GM21447 (cell line): Measurements from ENCODE around the gene ZMYND10.

Experiments used
- ATAC-seq: cut with Tn5 transposase; IDR thresholded peaks from one replicate; pipeline ENCODE4 v1.9.1; 2021; ENCODE audit not compliant: unreplicated experiment

Gene ZMYND10

DNA sequence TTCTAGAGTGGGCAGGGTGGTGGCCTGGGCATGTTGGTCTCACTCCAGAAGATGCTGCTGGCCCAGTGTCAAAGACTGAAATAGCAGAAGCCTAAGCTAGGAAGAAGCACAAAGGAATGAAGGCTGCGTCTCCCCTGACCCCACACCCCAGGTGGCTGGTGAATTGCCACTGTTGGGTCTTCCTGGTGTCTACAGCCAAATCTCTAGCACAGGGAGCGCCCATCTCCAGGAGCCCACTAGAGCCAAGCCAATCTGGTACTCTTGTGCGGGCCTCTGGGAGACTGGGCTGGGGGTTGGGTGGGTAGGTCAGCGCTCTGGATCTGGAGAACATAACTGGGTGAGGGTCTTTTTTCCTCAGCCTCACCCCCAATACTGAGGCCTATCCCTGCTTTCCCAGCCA is 18.4 kb downstream of the ZMYND10 start:
- ATAC-seq = no peak

DNA sequence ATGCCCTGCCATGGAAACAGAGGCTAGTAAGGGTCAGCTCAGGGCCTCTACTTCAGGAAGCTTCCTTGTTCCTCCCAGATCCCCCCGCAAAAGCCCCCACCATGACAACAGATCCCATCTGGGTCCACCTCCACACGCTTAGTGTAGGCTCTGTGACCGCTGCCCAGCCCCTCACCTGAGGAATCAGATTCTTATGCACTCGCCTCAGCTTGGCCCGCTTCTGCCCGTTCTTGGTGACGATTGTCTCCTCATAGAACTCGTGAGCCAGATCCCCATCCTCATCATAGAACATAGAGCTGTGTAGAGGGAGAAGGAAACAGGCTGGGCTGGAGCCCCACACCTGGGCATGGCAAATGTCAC is 19.4 kb downstream of the ZMYND10 start:
- ATAC-seq = no peak

DNA sequence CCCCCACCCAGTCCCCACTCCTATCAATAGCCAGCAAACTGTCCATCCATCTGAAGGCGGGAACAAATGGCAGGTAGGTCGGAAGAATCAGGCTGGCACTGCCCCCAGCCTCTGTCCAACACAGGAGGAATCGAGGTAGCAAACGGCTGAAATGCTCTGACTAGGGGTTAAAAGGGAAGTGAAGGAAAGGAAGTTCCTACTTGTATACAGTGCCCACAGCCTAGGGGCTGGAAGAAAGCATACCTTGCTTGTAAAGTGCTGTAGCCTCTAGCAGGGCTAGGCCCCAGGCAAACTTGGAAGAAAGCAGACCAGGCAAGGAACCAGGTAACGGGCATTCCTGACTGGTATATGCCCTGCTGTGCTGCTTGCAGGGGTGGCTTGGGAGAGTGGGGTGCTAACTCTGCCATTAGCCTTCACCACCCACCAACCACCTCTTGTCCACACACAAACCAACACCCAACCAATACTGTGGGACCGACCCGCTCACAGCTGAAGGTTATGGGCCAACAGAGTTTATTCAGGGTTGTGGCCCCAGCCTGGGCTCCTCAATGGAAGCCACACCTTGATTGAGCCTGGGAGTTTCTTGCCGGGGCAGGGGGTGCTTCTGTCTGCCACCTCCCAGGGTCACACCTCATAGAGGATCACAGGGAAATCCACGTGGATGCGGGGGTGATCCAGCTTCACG is 19.9 kb downstream of the ZMYND10 start:
- ATAC-seq = no peak

DNA sequence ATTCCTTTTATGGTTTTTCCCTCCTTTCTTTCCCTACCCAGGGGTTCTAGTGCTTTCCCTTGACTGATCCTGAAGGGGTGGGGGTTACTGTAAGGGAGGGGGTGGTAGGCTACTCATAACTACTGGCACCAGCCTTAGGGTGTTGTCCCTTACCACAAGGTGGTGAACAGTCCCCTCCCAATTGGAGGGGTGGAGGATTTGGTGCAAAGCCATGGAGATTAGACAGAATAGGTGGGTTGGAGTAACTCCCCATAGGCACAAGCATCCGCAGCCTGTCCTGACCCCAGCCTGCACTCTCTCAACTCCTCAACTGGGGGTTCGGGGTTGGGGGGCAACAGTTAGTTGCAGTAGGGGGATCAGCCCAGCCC is 20.4 kb downstream of the ZMYND10 start:
- no peak for ATAC-seq

DNA sequence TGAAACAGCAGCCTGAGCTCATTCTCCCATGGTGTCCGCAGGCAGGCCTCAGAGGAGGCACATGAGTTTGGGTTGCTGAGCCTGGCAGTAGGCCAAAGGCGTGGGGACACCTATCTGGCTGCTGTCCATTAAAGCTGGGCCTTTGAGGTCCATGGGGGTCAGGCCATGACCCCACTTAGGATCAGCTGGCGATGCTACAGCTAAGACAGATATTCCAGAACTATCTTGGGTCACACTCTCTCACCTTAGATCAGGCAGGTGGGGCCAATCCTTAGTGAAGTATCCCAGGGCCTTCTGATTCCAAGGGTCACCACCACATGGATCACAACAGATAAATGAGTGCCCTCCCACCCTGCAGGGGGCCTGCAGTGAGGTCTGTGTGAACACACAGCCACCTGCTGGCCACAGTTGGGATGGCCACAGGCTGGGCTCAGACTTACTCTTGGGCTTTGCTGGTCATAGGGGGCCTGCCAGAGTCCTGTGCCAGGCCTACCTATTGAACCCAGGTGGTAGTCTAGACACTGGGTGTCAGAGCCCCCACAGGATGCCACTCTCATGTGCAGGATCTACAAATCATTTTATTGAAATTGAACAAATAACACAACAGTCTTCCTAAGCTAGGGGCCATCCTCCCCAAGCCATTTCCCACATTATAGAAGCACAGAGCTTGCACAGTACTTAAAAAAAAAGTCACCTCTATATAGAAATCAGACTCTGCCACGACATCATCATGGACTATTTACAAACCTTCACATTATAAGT is 21.0 kb downstream of the ZMYND10 start:
- ATAC-seq = no peak

DNA sequence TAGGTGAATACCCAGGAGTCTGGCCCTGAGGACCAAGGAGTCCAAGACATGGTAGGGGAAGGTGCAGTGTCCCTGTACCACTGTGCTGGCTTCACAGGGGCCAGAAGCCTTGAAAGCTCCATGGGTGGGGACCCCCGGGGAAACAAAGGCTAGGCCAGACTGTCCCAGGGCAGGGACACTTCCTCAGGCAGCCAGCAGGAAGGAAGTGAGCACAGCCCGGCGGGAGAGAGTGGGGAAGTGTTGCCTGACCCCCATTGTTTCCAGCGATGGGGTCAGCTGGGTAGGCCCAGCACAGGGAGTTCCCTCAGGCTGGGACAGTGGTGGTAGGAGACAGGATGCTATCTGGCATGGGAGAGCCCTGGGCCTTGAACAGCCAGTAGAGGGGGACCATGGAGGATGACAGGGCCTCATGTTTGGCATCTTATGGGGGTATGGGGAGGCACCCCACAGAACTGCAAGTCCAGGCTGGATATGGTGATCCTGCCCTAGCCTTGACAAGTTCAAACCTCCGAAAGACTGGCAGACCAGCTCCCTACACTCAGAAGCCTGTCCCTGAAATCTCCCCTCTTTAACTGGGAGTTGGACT is 21.8 kb downstream of the ZMYND10 start:
- ATAC-seq = no peak

DNA sequence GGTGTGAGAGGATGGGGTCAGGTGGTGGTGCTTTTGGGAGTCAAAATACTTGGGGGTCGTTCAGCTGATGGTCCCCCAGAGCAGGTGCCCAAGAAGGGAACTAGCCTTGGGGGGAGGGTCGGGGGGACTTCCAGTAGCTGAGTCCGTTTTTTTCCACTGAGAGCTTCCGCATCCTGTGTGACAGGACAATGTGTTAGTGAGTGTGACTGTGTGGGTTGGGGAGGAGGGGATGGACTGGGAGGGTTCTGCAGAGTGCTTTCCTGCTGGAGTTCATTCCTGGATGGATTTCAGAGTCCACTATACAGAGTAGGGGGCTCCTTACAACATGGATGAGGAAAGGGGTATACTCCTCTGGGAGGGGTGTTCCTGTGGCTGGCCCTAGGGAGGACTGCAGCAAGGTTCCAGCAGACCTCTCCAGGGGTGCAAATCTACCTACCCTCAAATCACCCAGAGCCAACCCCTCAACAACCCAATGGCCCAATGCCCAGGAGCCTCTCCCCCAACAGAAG is 22.4 kb downstream of the ZMYND10 start:
- ATAC-seq = no peak

DNA sequence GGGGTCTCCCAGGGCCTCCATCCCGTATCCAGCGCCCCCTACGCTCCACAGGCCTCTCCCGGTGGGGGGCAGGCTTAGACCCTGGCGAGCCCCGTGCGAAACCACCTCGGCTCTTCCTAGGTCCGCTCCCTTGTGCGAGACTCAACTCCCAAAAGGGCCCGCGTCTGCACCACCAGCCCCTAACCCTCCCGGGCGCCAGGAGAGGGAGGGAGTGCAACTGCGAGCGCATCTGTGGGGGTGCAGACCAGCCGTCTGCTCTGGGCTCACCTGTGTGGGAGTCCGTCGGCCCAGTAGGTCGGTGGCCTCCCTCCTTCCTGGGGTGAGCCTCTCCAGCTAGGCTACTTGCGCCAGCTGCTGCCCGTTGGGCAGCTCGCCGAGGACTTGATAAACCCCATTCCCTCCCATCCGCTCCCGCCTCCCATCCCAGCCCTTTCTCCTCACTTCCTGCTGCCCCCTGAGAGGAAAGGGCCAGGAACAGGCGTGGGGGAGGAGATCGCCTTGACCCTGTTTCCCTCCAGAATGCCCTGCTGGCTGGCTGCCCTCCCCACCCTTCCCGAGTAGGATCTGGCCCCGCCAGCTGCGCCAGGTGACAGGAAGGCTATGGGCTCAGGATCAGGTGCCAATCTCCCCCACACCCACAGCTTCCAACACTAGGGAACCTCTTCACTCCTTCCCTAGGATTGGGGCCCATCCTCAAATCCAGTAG is 23.0 kb downstream of the ZMYND10 start, which contains the start of gene HYAL2:
Gene HYAL2 (minus strand): TSS at position 360 of the 706 bp plus-strand sequence. CDS start 2,256 bp downstream, outside the sequence.
- no peak for ATAC-seq

DNA sequence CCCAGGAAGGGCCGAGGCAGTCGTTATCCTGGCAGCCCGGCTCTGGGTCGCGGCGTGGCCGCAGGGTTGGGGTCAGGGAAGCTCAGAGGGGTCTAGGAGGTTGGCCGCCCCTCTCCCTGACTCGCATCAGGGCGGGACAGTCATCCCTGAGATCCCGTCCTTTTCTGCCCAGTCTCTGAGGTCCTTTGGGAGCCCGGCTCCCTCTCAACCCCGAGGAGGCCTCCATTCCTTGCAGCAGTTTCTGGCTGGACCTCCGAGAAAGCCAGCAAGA is 23.5 kb downstream of the ZMYND10 start:
- ATAC-seq = no peak

DNA sequence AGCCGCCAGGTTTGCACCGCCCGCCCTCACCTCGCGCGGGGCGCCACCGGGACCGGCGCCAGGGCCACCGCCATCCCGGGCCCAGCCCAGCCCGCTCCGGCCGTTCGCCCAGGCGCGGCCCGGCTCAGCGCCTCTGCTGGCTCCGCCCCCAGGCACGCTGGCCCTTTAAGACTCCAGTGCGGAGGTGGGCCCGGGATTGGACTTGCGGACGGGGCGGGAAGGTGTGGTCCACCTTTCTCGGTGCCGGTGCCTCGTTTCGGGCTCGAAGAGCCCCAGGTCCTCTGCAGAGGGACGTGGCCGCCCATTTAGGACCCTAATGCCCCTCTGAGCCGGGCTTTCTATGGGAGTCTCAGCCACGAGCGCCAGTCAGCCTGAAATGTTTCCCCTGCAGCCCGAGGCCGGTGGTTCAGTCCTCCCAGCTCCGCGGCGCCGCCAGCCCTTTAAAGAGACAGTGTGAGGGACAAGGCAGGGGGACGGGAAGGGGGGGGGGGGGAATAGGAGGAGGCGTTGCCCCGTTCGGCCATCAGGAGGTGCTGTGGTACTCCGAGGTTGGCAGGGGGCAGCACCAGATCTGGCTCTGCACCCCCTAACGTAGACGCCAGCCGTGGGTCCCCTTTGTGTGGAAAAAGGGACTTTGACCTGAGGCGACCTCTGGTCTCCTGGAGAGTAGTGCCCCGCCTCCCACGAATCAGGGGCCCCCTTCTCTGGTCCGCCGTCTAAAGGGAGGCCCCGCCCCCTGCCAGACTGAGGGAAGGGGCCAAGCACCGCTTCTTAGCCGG is 24.0 kb downstream of the ZMYND10 start:
- ATAC-seq = peak; percentile 81

DNA sequence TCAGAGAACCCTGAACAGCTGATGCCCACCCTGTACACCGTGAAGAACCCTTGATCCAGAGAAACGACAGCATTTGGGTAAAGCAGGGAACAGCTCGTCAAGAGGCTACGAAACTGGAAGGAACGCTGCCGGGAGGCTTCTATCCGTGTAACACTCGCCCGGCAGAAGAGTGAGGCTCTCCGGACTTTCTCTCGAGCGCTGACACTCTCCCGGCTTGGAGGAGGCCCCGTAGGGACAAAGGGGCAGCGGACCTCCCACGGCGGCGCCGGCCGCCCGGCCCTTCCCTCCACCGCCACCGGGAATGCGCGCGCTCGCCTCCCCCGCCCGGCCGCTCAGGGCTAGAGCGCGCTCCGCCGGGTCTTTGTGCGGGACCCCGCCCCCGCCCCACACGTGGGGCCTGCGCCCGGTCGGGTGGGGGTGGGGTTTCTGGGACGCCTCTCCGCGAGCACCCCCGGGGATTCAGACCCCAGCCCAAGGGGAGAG is 24.6 kb downstream of the ZMYND10 start:
- ATAC-seq = peak; percentile 55

DNA sequence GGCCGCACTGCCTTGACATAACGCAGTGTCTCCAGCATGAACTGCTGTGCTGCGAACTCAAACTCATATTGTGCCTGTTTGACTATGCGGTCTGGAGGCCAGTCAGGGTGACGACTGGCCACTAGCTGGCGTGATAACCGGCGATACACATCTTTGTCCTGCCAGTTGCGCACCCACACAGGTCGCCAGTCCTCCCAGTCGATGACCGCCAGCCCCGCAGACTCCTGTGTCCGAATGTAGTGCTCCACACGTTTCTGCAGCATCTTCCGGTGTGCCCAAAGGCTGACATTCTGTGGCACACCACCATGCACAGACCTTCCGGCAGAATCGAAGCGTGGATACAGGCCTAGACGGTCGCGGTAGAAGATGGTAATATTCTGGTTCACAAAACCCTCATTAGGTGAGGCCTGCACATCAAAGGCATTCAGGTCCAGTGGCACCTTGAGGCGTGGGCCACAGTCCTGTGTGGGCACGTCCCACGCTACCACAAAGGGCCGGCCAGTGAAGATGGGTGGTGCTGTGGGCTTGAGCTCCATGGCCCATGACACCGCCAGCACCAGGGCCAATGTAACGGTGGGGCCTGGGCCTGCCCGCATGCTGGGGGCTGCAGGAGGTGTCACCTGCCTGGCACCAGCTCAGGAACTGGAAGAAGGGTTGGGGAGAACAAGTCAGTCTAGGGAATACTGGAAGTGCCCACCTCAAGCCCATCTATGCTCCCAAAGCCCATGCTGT is 25.5 kb downstream of the ZMYND10 start:
- no peak for ATAC-seq

DNA sequence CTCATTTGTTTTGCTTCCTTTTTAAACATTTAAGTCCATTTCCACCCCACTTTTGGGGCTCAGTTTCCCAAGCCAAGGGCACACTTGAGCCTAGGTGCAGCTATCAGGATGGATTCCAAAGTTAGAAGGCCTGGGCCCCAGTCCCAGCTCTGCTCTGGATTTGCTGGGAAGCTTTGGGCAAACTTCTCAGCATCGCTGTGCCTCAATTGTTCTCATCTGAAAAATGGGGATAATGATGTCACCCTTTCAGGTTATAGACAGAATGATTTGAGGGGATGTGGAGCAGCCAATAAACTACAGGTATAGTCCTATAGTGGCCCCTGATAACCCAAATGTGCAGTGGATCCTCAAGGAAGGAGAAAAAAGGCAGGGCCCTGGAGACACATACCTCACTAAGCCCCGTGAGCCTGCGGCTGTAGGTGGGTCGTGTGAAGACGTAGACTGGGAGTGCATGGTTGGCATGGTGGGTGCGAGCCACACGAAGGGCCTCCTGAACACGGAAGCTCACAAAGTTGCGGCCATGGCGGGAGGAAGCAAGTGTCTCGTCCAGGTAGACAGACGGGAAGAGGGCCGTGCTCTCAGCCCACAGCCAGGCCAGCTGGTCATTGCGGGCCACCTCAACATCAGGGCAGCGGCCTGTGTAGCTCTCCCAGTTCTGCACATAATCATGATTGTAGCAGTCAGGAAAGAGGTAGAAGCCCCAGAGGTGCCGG is 26.2 kb downstream of the ZMYND10 start:
- no peak for ATAC-seq

DNA sequence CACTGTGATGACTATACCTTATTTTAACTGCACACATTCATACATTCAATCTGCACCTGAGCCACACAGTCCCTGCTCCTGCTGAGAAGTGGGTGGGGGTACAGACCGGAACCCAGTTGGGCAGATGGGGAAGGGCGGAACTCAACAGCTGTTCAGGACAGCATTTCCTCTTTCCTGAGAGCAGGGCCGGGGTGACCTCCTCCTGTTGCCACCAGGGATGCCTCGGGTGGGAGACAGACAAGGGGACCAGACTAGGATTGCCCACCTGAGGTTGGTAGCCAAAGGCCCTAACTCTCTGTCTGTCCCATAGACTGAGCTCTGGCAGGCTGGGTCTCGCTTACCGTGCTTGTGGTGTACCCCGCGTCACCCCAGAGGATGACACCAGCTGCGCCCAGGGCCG is 26.9 kb downstream of the ZMYND10 start:
- ATAC-seq = no peak

DNA sequence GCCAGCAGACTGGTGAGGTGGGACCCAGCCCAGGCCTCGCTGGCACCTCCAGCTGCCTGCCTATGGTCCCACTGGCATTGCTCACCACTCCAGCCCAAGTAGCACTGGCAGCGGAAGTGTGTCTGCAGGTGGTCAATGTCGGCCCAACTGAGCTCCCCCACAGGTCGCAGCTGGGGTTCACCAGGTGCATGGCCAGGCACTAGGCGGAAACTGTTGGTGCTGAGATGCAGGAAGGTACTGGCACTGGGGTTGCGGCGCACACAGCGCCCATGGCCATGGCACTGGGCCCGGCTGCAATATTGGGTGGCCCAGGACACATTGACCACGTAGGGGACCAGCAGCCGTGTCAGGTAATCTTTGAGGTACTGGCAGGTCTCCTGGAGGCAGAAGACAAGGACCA is 27.4 kb downstream of the ZMYND10 start:
- ATAC-seq = no peak

DNA sequence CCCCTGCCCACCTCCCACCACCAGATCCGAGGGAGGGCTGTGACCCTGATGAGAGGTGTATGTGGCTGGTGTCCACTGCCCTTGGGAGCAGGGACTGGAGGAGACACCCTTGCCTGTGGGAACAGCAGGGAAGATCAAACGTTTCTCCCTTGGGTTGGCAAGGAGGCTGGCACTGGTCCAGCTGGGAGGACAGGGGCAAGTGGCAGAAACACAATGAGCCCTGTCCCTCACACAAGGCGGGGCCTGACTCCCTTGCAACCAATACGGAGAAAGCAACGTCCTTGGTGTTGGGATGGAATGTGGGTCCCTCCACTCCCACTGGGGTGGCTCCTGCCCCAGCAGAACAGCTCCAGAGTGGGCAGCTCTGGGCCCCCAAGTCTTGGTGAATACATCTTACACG is 28.2 kb downstream of the ZMYND10 start:
- ATAC-seq = no peak

DNA sequence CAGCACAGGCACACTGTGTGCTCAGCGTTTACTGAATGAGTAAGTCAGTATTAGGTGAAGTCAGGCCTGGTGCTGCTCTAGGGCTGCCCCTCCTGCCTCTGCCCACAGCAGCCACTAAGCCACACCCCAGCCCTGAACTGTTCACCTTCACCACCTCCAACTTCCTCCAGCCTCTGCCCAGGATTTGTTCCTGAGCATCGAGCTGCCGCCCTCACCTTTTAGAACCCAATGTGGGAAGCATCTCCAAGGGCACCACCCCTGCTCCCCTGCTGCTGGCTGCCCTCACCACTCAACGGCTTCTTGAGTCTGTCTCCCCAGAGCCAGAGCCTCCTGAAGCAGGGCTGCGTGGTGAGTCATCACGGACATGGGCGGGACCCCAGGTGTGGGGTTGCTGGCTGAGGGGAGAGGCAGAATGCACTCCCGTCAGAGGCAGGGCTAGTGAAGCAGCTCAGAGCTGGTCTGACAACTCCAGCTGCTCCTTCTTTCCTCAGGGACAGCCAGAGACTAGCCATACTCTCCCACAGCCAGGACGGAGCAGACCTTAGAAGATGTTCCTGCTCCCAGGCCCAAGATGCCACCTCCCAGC is 28.8 kb downstream of the ZMYND10 start:
- ATAC-seq = no peak

DNA sequence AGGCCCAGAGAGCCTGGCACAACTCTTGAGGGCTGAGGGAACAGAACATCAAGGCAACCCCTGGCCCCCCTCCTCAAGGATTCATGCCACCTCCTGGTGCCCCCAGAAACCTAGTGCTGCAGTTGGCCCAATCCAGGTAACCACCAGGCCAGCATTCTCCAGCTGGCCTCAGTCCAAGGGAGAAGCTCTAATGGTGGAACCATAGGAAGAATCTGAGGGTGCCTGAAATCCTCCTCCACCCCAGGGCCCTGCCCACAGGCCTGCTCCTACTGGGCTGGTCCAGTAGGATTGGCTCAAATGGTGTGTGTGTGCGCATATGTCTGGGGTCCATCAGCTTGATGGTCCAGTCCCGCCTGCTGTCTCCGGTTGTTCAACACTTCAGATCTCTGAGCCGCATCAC is 30.7 kb downstream of the ZMYND10 start:
- no peak for ATAC-seq

DNA sequence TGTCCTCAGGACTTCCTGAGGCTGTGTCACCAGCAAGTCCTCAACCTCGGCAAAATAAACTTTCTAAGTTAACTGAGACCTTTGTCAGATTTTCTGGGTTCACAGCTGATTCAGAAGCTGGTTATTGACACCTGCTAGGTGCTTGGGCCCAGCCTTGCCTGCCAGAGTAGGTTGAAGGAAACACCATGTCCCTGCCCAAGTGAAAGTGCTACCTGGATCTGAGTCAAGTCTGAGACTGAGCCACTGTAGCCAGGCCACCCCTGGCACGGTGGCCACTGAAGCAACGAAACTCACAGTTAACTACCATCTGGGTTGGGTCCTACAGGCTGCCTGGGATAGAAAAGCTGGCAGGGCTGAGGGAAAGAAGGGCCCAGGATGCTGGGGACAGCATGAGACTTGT is 31.2 kb downstream of the ZMYND10 start:
- ATAC-seq = no peak
